CD4-positive, alpha-beta T cell treated with Interferon gamma for 1 hour (primary cell): ENCODE data around the gene RGS7.
"Not testable (repeated sequence)": the region's sequence is repeated elsewhere in the genome, so short reads cannot be mapped to it uniquely, and the experiment has no call there.

Source experiments
- DNase-seq: peaks from one replicate; pipeline ENCODE4 v3.0.0-alpha.2; 2020

RGS7 gene

GRCh38 chr1:240763771-240764170 lies 593.2 kb downstream of the RGS7 start:
- DNase-seq = no peak

- DNase-seq = not testable (repeated sequence)
Measured at GRCh38 chr1:240763095-240763494, 593.9 kb downstream of the RGS7 start.

GRCh38 chr1:240762471-240762987 lies 594.5 kb downstream of the RGS7 start:
- not testable (repeated sequence) for DNase-seq

- not testable (repeated sequence) for DNase-seq
Measured at GRCh38 chr1:240758777-240759176, 598.2 kb downstream of the RGS7 start.

GRCh38 chr1:240758296-240758695 lies 598.7 kb downstream of the RGS7 start:
- DNase-seq = no peak

- DNase-seq = no peak
Measured at GRCh38 chr1:240747907-240748306, 609.1 kb downstream of the RGS7 start.

- no peak for DNase-seq
Measured at GRCh38 chr1:240743705-240744104, 613.3 kb downstream of the RGS7 start.

- DNase-seq = no peak
Measured at GRCh38 chr1:240739754-240740153, 617.3 kb downstream of the RGS7 start.

- DNase-seq = no peak
Measured at GRCh38 chr1:240739139-240739538, 617.9 kb downstream of the RGS7 start.

- DNase-seq = no peak
Measured at GRCh38 chr1:240737766-240738265, 619.2 kb downstream of the RGS7 start.

- DNase-seq = no peak
Measured at GRCh38 chr1:240737298-240737697, 619.7 kb downstream of the RGS7 start.

GRCh38 chr1:240734705-240735104 lies 622.3 kb downstream of the RGS7 start:
- not testable (repeated sequence) for DNase-seq

GRCh38 chr1:240734001-240734400 lies 623.0 kb downstream of the RGS7 start:
- no peak for DNase-seq

GRCh38 chr1:240732390-240732789 lies 624.6 kb downstream of the RGS7 start:
- DNase-seq = no peak
